Femur (tissue), 1 donor: Measurements from ENCODE around the gene GPAM.
"Not testable (repeated sequence)": the region's sequence is repeated elsewhere in the genome, so short reads cannot be mapped to it uniquely, and the experiment has no call there.

ENCODE experiments used
- DNase-seq: peaks from one replicate; pipeline ENCODE4 v3.0.0-alpha.2; 2017

GPAM gene

DNA sequence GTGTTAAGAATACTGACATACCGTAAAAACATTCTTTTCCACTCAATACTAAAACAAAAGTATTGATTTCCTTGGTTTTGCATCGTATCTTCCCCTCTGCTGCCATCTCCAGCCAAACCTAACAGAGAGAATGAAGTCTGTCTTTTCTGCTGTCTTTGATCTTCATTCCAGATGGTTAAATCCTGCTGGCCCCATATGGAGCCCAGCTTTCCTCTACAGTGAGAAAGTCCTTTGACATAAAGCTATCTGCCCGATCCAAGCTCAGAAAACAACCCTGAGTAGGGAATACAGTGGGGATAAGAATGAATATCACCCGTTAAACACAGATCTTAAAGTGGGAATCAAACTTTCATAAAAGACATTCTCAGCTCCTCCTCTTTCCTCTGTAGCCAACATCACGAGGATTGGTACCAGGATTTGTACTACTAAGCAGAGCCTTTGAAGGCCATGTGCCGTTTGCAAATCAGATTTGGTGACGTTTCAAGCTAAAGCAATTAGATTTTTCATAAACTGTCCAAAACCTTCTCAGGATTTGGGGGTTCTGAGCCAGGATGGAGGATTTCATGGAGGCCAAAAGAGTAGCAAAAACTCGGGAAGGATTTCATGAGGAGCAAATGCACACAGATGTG lies 30.8 kb upstream of the GPAM start:
- no peak for DNase-seq

GRCh38 chr10:112213836-112214235 lies 30.3 kb upstream of the GPAM start:
- DNase-seq = no peak

DNA sequence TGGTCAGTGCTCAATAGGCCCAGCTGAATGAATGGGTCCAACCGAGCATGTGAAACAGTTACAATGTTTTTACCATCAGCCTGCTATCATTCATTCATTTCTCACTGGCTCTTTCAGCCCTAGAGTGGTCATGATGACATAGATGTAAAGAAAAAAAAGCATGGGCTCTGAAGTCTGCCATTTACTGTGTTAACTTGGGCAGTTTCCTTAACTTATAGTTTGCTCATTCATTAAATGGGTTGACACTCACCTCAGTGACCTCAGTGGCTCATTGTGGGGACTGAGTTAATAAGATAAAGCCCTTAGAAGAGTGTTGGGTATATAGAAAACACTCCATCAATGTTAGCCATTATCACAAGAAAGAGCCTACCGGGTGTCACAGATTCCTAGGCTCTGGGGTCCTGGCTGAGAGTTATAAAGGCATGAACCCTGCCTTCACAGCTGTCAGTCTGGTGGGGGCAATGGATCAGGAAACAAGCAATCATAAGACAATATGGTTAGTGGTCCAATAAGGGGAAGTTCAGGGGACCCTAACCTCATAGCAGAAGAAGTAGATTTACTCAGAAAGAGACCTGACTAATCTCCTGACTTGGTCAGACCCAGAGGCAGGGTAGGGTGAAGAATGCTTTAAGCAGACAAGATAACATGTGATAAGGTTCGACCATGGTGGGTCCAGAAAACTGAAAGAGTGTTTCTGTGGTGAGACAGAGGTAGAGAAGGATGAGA lies 29.7 kb upstream of the GPAM start:
- DNase-seq = no peak

DNA sequence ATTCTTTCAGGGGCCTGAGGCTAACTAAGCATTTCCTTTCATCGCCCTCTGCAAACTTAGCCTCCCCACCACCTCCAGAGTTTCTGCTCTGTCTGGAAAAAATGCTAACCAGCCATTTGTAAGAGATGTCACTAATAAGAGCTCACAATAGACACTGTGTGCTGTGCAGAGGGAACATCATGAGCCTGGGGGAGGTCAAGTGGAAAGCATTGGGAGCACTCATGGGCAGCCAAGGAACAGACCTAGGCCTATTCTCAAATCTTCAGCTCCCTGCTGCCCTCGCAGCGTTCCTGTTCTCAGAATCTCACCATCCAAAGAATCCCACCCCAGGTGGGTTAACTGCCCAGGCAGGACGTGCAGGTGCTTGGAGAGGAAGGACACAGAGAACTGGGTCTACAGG lies 27.1 kb upstream of the GPAM start:
- no peak for DNase-seq

- no peak for DNase-seq
Measured at GRCh38 chr10:112209684-112210131, 26.1 kb upstream of the GPAM start.

DNA sequence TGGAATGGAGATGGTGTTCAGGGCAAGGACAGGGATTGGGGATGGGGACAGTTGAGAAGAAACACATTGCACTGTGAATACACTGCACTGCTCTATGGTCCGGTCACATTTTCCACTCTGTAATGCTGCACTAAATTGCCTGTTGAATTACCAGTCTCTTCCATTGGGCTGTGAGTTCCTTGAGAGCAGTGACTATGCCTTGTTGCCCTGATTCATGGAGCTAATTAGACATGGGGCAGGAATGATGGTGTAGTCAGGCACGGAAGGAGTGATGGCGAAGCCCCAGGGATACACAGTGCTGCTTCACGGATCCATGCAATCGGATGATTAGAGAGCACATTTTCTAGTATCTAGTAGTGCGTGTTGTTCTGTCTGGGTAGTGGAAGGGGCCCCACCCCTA lies 25.4 kb upstream of the GPAM start:
- DNase-seq = peak; percentile 36

GRCh38 chr10:112208292-112208691 lies 24.7 kb upstream of the GPAM start:
- DNase-seq = no peak

DNA sequence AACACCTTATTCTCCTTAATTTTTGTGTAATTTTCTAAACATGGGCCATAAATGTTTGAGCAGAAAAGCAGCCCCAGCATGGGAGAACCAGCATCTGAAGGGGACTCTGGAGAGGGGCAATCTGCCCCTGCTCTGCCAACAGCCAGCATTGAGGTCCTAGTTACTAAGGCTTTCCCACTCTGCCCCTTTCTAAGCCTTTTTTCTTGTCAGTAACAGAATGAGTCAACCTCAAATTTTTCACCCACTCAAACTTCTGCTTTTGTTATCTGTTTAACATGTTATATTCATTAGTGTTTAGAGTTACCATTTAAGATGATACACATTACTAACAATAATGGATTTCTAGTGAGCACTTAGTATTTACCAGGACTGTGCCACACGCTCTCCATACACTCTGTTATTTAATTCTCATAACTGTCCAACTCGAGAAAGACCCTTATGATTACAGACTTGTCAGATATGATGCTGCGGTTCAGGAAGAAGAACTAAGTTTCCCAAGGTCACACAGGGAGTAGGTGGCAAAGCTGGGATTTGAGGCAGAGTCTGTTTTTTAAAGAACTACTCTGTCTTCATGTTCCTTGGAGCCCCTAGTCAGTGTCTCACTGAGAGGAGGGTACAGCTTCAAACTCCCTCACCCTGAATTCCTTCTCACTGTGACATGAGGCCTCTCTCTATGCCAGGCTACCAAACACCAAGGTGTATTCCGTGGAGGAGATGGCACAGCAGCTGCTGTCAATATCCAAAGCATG lies 19.9 kb upstream of the GPAM start:
- DNase-seq = no peak

DNA sequence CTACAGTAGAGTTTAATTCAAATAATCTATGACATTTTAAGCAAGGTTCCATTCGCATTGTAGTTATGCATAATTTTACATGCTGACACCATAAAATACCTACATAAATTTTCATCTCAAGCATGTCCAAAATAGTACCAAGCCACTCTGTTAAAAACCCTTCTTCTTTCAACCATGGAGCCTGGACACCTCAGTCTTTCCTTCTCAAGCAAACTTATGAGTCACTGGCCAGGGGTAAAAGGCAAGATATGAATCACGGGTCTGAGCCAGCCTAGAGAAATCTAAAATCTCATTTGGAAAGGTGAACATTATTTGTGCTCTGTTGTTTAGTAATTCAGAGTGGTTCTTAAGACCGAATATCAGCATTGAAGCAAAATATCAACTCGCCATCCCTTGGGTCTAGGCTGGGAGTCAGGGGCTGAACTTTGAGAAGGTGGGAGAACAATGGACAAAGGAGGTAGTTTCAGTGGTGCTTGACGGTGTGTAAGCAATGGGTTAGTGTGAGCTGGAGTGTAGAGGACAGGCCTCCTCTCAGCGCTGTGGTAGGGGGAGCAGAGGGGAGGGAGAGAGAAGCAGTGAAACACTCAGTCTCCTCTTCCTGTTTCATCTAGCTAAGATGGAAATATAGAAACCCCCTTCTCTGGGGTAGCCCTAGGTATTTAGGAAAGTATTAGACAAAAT lies 19.1 kb upstream of the GPAM start:
- no peak for DNase-seq

- no peak for DNase-seq
Measured at GRCh38 chr10:112202076-112202475, 18.5 kb upstream of the GPAM start.

GRCh38 chr10:112201334-112201733 lies 17.8 kb upstream of the GPAM start:
- no peak for DNase-seq

DNA sequence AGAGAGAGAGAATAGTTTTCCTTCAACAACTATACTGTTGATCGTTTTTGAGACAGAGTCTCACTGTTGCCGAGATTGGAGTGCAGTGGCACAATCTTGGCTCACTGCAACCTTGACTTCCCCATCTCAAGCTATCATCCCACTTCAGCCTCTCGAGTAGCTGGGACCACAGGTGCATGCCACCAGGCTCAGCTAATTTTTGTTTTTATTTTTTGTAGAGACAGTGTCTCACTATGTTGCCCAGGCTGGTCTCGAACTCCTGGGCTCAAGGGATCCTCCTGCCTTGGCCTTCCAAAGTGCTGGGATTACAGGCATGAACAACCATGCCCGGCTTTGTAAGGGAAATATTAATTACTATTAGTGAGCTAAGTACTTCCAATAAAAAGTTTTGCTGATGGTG lies 16.7 kb upstream of the GPAM start:
- DNase-seq = not testable (repeated sequence)

GRCh38 chr10:112197662-112198061 lies 14.1 kb upstream of the GPAM start:
- not testable (repeated sequence) for DNase-seq

DNA sequence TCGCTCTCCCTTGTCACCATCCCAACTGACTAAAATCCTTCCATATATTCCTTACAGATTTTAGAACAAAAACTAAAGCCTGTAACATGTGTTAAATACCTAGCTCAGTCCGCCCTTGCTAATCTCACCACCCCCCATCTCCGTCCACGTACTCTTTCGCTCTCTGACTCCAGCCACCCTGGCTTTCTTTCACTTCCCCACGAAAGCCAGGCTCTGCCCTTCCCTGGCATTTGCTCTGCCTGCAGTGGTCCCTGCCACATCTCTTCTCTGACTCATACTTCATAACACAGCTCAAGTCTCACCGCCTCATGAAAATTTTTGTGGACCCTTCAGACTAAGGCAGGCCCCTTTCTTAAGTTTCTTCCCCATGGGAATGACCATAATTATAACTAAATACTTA lies 11.7 kb upstream of the GPAM start:
- no peak for DNase-seq

DNA sequence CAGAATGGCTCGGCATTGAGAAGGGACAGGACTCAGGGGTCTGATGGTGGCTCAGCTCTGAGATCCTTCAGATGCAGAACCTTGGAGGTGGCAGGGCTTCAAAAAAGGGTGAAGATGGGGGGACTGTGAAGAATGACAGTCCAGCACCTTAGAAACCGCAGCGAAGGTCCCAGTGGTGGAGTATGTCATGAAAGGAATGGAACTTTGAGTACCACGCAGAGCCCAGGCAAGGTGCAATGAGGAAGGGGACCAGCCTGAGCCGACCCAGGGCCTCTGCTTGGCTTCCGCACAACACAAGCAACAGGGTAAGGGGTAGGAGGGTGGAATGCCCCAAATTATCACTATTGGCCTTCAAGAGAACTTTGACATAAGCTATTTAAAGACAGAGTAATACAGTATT lies 8.2 kb upstream of the GPAM start:
- DNase-seq = no peak

DNA sequence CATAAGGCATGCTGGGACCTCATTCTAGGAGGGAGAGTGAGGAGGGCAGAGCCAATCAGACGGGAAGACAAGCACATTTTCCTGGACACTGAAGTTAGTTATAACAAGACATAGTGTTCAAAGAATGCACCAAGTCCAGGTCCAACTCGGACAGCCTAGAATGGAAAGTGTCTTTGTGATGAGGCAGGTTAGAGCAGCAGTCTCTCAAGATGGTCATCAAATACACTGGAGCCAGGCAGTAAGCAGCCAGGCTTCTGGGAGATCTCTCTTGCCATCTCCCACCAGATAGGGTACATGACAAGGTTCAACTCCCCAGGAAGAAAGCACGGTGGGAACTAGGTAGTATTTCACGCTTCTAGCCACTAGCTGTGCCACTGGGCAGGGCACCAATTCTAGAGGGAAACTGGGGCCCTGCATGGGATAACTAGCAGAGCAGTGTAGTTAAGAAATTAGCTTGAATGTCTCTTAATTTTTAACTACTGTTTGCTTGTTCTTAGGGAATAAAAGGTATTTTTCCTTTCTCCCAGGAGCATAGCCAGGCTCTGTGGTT lies 7.6 kb upstream of the GPAM start:
- DNase-seq = no peak

DNA sequence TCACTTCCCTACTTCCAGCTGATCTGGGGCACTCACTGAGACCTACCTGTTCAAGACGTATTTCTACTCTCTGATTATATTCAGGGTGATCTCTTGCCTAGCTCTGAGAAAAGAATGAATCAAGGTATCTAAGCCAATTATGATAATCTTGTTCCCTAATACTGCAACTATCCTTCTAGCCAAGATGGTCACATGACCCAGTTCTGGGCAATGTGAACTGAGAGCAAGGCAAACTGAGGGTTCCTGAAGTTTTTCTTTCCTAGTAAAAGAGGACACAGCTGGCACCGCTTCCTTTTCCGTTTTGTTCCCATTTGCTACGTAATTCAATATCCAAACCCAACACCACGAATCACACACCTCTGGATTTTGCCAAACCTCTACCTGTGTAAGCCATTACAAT lies 5.9 kb upstream of the GPAM start:
- no peak for DNase-seq

GRCh38 chr10:112187527-112187926 lies 4.0 kb upstream of the GPAM start:
- no peak for DNase-seq

- DNase-seq = no peak
Measured at GRCh38 chr10:112185959-112186358, 2.4 kb upstream of the GPAM start.

DNA sequence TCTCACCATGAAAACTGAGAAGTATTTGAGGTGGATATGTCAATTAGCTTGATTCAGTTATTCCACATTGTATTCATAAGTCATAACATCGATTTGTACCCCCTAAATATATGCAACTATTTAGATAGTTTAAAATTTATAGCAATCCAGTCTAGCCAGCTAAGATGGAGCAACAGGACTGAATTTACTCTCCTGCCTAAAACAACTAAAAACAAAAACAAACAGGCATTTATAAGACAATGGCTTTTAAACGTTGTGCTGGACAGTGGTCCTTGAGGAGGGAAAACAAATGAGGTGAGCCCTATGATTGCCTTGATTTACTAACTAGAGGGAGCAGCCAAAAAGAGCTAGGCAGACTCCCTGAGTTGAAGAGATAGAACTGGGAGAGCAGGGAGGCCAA lies 814 bp upstream of the GPAM start:
- DNase-seq = no peak

GRCh38 chr10:112184052-112184371 lies 447 bp upstream of the GPAM start:
- no peak for DNase-seq

DNA sequence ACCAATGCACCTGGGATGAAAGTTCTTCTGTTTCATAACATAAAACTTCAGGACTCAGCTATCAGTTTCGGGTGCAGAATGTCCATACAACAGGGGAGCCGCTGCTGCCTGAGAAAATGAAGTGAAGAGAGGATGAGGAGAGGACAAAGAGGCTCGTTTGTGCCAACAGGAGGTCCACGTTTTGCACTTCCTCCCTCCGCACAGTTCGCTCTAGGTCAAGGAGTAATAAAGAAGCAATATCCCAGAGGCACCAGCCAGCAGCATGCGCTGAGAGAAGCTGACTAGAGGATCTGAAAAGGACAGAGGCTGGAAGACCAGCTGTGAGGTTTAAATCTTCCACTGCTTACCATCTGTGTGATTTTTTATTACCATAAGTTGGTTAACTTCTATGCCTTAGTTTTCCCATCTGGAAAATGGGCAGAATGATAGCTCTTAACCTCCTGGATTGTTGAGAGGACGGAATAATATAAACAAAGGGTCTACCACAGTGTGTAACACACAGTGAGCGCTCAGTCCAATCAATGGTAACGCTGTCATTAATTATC lies 709 bp downstream of the GPAM start:
- DNase-seq = no peak

- DNase-seq = no peak
Measured at GRCh38 chr10:112177247-112177646, 6.3 kb downstream of the GPAM start.
